Left ventricle myocardium inferior (tissue), 1 donor: ENCODE data around the gene LBH. TPM values are rescaled to one million over a fixed set of nuclear protein-coding genes. Genes with fewer than 3 reads are reported as not detected.

Experiments
- DNase-seq: peaks from one replicate; pipeline ENCODE4 v3.0.0-alpha.2; 2020
- H3K27ac ChIP-seq: fragments of 200-600 bp; replicated peaks from 2 replicates; pipeline ENCODE4 v1.8.0; 2021
- H3K27me3 ChIP-seq: fragments of 200-600 bp; 2 replicates; pipeline ENCODE4 v1.8.0; 2021; ENCODE audit warnings: low read depth
- H3K36me3 ChIP-seq: fragments of 200-600 bp; 2 replicates; pipeline ENCODE4 v1.8.0; 2021
- H3K4me1 ChIP-seq: fragments of 200-600 bp; 2 replicates; pipeline ENCODE4 v1.8.0; 2021
- H3K4me3 ChIP-seq: fragments of 200-600 bp; 2 replicates; pipeline ENCODE4 v1.8.0; 2021; ENCODE audit warnings: mild to moderate bottlenecking, moderate library complexity
- H3K9me3 ChIP-seq: fragments of 200-600 bp; replicated peaks from 2 replicates; pipeline ENCODE4 v1.8.0; 2021
- CTCF ChIP-seq: fragments of 200-600 bp; IDR thresholded peaks from 2 replicates; pipeline ENCODE4 v1.8.0; 2021; ENCODE audit warnings: antibody characterized with exemption, mild to moderate bottlenecking, borderline replicate concordance
- intact Hi-C: fragments of 100-400 bp; cut with micrococcal nuclease; formaldehyde crosslinking; loops from one replicate; pipeline ENCODE4 v1.11.0; 2022
- total RNA-seq: library from RNA; stranded (reverse); fragmentation: NEBNext Ultra II Directional; extraction: Animal tissue kit (Norgen Biotek cat#: 25700); gene quantifications from one replicate; pipeline ENCODE4 v1.2.1, GENCODE V29; 2021
- donor health status: DM: no; HTN: yes; CAD: no; lungs with severe emphysema.

The LBH gene
- total RNA-seq, 1 donor from 2014 or later, result 200 TPM

DNA sequence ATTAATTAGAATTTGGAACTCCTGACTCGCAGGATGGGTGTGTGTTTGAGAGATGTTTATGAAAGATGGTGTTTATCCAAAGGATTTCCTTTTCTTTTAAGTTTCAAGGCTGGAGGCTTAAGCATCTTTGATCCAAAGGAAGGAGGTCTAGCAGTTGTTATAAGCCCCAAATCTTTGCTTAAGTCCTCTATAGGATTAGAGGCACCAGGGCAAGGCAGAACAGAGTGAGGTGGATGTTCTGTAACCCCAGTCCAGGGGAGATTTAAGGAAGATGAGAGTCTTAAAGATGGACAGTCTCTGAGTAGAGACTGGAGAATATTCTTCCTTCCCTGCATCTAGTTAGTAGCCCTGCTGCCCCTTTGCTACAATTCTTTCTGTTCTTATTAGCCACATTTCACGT, 17.5 kb downstream of the LBH start:
- intact Hi-C loops, result no loop called here
- H3K27ac ChIP-seq, result peak overlapping the region; percentile 89
- DNase-seq, result no peak
- no peaks in the 10 kb centered on the region for H3K36me3 ChIP-seq
- no peak for TF ChIP-seq CTCF
- H3K9me3 ChIP-seq, result no peaks in the 10 kb centered on the region
- no peaks in the 10 kb centered on the region for H3K27me3 ChIP-seq
- no peak overlapping the region for H3K4me3 ChIP-seq
- H3K4me1 ChIP-seq, result peaks cover 93% of the 10 kb centered on the region

- no peak for TF ChIP-seq CTCF
- Histone ChIP-seq H3K9me3 (no peaks in the 10 kb centered on the region), H3K4me3 (no peak overlapping the region), H3K27ac (peak overlapping the region; percentile 89), H3K4me1 (peaks cover 93% of the 10 kb centered on the region), H3K27me3 (no peaks in the 10 kb centered on the region), H3K36me3 (no peaks in the 10 kb centered on the region)
- DNase-seq, result no peak
- intact Hi-C loops, result no loop called here
Observed at GRCh38 chr2:30249354-30249753, 18.0 kb downstream of the LBH start.

GRCh38 chr2:30250421-30250820, 19.1 kb downstream of the LBH start:
- Histone ChIP-seq H3K4me1 (peaks cover 93% of the 10 kb centered on the region), H3K27me3 (no peaks in the 10 kb centered on the region), H3K4me3 (no peak overlapping the region), H3K9me3 (no peaks in the 10 kb centered on the region), H3K27ac (peak overlapping the region; percentile 89), H3K36me3 (peaks cover 3% of the 10 kb centered on the region)
- no peak for TF ChIP-seq CTCF
- DNase-seq, result no peak
- intact Hi-C loops, result no loop called here

- no peak for TF ChIP-seq CTCF
- no peaks in the 10 kb centered on the region for H3K27me3 ChIP-seq
- H3K4me3 ChIP-seq, result peak overlapping the region; percentile 20
- H3K36me3 ChIP-seq, result peaks cover 27% of the 10 kb centered on the region
- peak overlapping the region; percentile 89 for H3K27ac ChIP-seq
- intact Hi-C loops, result no loop called here
- no peaks in the 10 kb centered on the region for H3K9me3 ChIP-seq
- DNase-seq, result peak; percentile 58
- H3K4me1 ChIP-seq, result peaks cover 100% of the 10 kb centered on the region
Observed at GRCh38 chr2:30252723-30253701, 21.7 kb downstream of the LBH start.

DNA sequence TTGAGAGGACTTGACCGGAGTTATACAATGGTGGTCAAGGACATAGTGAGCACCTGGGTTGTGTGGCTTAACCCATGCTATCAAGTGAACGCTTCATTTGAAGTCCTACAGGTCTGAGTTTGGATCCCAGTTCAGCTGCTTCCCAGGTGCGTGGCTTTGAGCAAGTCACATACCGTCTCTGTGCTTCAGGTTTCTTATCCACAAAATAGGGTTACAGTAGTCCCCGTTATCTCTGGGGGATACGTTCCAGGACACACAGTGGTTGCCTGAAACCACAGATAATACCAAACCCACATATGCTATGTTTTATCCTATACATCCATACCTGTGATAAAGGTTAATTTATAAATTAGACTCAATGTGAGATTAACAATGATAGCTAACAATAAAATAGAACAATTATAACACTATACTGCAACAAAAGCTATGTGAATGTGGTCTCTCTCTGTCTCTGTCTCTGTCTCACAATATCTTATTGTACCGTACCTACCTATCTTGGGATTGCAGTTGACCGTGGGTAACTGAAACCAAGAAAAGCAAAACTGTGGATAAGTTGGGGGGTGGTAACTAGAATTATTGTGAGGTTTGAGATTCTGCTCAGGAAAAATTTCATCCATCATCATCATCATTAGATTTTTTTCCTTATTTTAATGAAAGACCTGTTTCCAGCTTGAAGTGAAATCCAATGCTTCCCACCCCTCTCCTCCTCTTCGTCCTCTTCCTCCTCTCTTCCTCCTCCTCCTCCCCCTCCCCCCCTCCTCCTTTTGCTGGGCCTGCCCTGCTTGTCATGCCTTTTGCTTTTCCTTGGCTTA, 22.7 kb downstream of the LBH start:
- no peaks in the 10 kb centered on the region for H3K27me3 ChIP-seq
- no peak overlapping the region for H3K4me3 ChIP-seq
- H3K9me3 ChIP-seq, result no peaks in the 10 kb centered on the region
- intact Hi-C loops, result no loop called here
- TF ChIP-seq CTCF, result no peak
- peak overlapping the region; percentile 89 for H3K27ac ChIP-seq
- peaks cover 38% of the 10 kb centered on the region for H3K36me3 ChIP-seq
- H3K4me1 ChIP-seq, result peaks cover 100% of the 10 kb centered on the region
- no peak for DNase-seq
